HG03520 (cell line): Measurements from ENCODE around the gene LGALSL.

ENCODE experiments used
- ATAC-seq: cut with Tn5 transposase; IDR thresholded peaks from one replicate; pipeline ENCODE4 v1.9.1; 2021; ENCODE audit warnings: mild to moderate bottlenecking, moderate library complexity; ENCODE audit not compliant: unreplicated experiment

Gene LGALSL

GRCh38 chr2:64492272-64492671 is 38.3 kb downstream of the LGALSL start:
- ATAC-seq = no peak

- ATAC-seq = no peak
Measured at GRCh38 chr2:64492821-64493220, 38.9 kb downstream of the LGALSL start.

- no peak for ATAC-seq
Measured at GRCh38 chr2:64493788-64494187, 39.8 kb downstream of the LGALSL start.

- no peak for ATAC-seq
Measured at GRCh38 chr2:64498438-64498837, 44.5 kb downstream of the LGALSL start.

- no peak for ATAC-seq
Measured at GRCh38 chr2:64500549-64500948, 46.6 kb downstream of the LGALSL start.

GRCh38 chr2:64501946-64502345 is 48.0 kb downstream of the LGALSL start:
- ATAC-seq = no peak

GRCh38 chr2:64502860-64503259 is 48.9 kb downstream of the LGALSL start:
- no peak for ATAC-seq

GRCh38 chr2:64504774-64505720 is 51.1 kb downstream of the LGALSL start:
- ATAC-seq = no peak

GRCh38 chr2:64506686-64507085 is 52.7 kb downstream of the LGALSL start:
- no peak for ATAC-seq
